HG02678 (cell line): ENCODE measurements around the gene FAM161B.
"Not testable (repeated sequence)": the region's sequence is repeated elsewhere in the genome, so short reads cannot be mapped to it uniquely, and the experiment has no call there.

Experiments used
- ATAC-seq: cut with Tn5 transposase; IDR thresholded peaks from one replicate; pipeline ENCODE4 v1.9.1; 2021; ENCODE audit warnings: mild to moderate bottlenecking, moderate library complexity; ENCODE audit not compliant: unreplicated experiment

FAM161B gene, protein sequence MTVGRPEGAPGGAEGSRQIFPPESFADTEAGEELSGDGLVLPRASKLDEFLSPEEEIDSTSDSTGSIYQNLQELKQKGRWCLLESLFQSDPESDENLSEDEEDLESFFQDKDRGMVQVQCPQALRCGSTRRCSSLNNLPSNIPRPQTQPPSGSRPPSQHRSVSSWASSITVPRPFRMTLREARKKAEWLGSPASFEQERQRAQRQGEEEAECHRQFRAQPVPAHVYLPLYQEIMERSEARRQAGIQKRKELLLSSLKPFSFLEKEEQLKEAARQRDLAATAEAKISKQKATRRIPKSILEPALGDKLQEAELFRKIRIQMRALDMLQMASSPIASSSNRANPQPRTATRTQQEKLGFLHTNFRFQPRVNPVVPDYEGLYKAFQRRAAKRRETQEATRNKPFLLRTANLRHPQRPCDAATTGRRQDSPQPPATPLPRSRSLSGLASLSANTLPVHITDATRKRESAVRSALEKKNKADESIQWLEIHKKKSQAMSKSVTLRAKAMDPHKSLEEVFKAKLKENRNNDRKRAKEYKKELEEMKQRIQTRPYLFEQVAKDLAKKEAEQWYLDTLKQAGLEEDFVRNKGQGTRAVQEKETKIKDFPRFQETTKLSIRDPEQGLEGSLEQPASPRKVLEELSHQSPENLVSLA

DNA sequence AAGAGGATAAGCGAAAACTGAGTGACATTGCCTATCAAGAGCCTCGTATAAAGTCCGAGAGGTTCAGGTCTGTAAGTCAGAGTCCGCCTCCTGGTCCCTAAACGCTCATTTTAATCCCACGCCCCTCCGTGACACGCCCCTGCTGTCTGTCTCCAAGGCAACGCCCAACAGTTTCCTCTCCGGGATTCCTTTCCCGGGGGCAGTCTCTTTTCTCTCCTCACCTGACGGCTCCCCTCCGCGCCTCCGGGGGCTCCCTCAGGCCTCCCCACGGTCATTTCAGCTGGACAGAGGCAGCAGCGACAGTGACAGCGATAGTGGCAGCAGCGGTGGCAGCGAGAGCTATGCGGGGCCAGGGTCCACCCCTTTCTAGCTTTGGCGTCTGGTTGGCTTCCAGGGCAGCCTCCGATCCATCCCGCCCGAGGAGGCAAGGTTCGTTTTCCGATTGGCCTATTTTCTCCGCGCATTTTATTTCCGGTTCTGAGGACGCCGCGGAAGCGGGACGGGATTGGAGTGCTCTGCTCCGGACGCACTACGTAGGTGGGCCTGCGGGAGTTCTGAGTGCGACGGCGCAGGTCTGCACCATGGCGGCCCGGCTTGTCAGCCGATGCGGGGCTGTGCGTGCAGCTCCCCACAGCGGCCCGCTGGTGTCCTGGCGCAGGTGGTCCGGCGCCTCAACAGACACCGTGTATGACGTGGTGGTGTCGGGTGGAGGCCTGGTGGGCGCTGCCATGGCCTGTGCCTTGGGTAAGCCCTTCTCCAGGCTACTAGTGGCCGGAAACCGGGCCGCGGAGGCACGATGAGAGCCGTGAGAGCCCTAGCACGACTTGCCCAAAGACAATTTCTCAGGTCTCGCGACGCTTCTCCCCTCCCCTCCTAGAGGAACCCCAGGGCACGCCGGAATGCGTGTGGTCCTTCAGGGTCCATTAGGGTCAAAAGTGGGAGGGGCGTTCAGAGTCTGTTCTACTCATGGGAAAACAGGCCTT is at the start of gene FAM161B, which contains the start of gene COQ6:
Gene FAM161B (minus strand): TSS at position 343 of the 983 bp plus-strand sequence. CDS start 68 bp downstream, at position 275.
Gene COQ6 (plus strand): TSS at position 551 of the 983 bp plus-strand sequence. CDS start 31 bp downstream, at position 582.
- ATAC-seq: peak; percentile 89

DNA sequence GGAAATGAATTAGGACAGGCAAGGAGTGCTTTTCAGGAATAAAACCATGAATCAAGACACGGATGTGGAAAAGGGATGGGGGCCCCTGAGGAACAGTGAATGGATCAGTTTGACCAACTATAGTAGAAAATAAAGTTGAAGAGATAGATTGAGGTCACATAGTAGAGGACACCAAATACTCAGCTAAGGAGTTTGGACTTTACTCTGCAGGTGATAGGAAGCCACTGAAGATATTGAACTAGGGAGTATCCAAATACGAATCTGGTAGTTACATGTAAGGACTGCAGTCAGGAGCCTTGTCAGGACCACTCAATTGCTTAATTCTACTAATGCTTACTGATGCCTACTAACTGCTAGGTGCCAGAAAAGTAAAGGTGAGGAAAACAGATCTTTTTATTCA is 48.8 kb upstream of the FAM161B start:
- no peak for ATAC-seq

DNA sequence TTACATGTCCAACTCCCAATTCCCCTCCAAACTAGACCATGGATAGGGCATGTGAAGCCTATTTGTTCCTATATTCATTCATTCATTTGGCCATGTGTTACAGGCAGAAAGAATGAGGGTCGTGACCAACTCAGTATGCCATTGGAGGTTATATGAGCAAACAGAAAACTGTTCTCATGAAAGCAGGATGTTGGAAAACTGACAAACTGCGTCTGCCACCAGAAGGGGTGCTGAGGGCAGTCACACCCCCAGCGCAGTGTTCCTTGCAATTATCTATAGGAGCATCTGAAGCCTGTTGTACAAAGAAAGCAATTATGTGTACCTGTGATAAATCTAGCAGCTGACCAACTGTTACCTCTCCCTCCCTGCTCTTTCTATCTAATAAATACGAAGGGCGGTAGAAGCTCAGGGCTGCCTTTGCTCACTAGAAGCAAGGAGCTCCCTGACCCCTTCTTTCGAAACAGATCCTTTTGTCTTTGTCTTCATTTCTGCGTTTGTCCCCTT is 48.1 kb upstream of the FAM161B start:
- no peak for ATAC-seq

DNA sequence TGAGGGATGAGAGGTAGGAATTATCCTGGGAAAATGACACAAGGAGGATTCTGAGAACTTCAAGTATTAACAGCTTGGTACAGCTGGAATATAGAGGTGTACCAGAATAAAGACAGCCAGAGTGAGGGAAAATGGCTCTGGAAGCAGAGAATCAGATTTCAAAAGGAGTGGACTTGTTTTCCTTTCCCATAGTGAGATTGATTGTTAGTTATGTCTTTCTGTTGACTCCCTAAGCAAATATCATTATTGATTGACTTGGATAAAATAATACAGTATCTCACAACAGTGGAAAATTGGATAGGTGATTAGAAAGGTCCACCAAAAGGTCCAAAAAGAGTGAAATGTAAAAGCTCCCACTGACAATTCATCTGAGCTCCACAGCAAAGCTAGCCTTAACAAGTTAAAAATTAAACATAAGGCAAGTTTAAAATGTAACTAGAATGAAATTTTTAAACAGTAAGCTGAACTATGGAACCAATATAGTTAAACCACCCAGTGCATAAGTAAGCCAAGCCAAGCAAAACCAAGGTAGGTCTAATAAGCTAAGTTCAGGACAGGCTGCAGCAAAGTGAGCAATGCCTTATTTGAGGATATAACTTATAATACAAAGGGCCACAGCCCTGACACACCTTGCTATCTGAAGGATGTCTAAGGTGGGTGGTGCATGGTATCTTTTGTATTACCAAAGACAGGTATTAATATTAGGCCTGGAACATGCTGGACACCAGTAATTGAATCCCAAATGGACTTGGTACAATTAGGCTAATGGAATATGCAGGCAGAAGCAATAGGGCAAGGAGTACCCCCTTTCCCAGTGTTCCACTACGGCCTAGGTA is 47.4 kb upstream of the FAM161B start:
- no peak for ATAC-seq

DNA sequence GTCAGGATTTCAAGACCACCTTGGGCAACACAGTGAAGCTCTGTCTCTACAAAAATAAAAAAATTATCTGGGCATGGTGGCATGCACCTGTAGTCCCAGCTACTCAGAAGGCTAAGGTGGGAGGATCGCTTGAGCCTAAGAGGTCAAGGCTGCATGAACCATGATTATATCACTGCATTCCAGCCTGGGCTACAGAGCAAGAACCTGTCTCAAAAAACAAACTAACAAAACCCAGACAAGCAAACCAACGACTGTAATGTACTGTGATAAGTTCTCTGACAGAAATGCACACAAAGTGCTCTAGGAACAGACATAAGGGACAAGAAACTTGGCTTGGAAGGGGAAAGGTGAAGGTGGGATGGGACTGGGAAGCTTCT is 46.8 kb upstream of the FAM161B start:
- ATAC-seq: no peak

DNA sequence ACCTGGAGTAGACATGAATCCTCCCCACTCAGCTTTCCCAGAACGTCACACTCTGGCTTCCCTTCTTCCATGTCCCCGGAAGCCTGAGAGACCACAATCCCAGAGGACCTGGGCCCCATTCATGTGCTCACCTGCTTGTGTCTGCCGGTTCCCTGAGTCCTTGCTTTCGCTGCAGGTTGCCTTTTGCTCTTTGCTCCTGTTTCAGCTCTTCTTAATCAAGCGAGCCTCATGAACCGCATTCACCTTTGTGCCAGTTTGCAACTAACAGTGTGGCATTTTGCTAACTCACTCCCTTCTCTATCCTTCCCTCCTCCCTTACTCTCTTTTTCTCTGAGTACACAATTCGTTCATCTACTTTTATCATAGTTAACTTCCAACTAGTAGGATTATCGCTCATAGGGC is 46.1 kb upstream of the FAM161B start:
- ATAC-seq: no peak

DNA sequence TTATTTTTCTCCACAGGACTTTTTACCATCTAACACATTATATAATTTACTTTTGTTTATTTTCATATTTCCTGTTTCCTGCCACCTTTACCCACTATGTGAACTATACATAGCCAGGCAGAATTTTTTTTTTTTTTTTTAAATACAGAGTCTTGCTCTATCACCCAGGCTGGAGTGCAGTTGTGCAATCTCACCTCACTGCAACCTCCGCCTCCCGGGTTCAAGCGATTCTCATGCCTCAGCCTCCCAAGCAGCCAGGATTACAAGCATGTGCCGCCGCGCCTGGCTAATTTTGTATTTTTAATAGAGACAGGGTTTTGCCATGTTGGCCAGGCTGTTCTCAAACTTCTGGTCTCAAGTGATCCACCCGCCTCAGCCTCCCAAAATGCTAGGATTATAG is 45.0 kb upstream of the FAM161B start:
- not testable (repeated sequence) for ATAC-seq

DNA sequence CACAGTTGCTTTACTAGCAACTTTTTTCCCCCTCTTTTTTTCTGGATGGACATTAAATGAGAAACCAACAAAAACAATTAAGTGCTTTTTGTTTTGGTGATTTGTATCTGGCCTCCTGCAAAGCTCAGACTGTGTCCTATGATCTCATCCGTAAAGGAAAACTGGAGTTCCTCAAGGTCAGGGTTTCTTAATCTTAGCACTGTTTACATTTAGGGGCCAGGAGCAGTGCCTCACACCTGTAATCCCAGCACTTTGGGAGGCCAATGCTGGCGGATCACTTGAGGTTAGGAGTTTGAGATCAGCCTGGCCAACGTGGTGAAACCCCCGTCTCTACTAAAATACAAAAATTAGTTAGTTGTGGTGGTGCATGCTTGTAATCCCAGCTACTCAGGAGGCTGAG is 41.2 kb upstream of the FAM161B start:
- ATAC-seq: no peak

DNA sequence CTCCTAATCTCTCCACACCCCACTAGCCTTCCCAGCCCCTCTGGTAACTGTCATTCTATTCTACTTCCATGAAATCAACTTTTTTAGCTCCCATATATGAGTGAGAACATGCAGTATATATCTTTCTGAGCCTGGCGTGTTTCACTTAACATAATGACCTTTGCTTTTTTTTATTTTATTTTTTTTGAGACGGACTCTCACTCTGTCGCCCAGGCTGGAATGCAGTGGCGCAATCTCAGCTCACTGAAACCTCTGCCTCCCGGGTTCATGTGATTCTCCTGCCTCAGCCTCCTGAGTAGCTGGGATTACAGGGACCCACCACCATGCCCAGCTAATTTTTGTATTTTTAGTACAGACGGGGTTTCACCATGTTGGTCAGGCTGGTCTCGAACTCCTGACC is 38.8 kb upstream of the FAM161B start:
- not testable (repeated sequence) for ATAC-seq

DNA sequence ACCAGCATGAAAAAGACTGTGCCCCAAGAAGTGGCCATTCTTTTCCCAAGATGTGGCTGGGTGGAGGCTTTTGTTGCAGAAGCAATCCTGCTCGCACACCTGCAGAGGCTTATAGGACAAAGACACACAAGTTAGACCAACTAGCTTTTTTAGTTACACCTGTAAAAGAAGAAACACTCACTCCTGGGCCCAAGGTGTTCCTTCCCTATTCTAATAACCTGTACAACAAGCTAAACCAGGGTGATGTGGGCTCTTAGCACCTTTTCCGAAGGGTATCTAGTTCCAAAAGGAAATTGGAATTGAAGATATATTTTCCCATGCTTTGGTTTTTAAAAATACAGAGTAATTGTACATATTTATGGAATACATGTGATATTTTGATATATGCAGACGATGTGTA is 38.2 kb upstream of the FAM161B start:
- no peak for ATAC-seq

DNA sequence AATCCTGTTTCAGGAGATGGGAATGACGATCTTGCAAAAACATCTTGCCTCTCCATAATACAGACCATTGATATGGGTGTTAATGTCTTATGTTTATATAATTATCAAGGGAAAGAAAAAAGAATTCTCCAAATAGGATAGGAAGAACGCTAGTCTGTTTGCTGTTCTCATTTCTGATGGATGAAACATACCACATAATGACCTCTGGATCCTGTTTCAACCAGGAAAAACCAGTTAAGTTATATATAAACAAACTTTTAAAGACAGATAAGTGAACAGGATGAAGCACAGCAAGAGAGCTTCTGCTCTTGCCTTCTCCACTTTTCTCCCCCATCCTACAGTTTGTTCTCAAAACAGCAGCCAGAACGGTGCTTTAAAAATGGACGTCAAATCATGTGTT is 28.0 kb upstream of the FAM161B start:
- no peak for ATAC-seq

DNA sequence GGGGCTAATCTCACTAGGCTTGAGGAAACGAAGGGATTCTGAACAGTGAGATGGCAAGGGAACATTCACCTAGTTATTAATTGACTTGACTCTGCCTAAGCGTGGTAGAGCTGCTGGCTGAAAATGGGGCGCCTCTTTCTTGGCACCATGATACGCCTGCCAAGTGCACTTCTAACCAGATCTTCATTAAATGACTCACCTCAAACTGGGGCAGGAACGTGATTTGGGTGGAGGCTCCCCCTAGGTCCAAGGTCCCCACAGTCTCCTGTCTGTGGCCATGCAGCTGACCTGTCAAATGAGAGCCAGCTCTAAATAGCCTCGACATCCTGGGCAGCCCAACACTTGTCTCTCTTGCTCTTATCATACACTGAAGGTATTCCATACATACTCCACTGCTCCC is 26.2 kb upstream of the FAM161B start:
- ATAC-seq: no peak

DNA sequence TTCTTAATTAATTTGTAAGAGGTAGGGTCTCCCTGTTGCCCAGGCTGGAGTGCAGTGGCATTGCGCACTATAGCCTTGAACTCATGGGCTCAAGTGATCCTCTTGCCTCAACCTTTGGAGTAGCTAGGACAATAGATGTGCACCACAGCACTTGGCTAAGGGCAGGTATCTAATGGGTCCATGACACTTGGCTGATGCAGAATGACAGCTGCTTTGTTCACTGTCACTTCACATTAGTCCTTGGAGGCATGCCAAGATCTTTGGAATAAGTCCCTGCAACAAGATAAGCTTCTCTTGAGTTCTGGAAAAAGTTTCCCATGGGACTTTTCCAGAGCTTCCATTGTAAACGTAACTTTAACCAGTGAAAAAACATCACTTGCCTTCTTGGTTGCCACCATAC is 23.6 kb upstream of the FAM161B start:
- ATAC-seq: no peak

DNA sequence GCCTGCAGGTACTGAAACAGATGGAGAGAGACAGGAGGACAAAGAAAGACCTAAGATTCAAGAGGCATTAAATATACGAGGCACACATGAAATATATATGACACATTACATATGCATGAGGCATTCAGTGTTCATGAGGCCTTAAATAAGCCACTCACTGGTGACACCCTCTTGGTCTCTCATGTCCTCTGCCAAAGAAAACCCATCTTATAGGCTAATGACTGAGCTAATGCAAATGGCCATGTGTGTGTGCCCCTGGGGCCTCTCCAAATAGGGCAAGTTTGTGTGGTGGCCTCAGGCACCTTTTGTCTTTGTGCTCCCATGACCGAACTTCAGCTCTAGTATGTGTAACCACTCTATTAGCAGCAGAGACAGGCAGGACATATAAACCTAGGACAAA is 19.0 kb upstream of the FAM161B start:
- ATAC-seq: no peak

DNA sequence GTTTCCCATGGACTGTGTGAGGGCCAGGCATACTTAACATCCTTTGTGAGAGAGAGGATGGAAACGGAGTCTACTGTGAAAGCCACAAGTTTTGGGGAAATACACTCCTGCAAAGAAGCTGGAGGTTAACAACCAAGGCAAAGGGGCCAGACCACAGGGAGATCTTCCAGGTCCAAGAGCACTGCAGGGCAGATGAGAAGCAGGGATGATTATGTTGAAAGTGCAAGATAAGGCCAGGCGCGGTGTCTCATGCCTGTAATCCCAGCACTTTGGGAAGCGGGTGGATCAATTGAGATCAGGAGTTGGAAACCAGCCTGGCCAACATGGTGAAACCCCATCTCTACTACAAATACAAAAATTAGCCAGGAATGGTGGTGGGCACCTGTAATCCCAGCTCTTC is 15.3 kb upstream of the FAM161B start:
- ATAC-seq: no peak

DNA sequence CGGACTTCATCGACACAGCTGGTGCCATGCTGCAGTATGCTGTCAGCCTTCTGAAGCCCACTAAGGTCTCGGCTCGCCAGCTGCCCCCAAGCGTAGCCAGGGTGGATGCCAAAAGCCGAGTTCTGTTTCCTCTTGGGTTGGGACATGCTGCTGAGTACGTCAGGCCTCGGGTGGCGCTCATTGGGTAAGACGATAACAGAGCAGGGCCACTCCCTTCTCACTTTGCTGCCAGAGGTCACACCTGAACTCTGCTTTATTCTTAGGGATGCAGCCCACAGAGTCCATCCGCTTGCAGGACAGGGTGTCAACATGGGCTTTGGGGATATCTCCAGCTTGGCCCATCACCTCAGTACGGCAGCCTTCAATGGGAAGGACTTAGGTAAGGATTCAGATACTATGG is 11.3 kb upstream of the FAM161B start:
- no peak for ATAC-seq

DNA sequence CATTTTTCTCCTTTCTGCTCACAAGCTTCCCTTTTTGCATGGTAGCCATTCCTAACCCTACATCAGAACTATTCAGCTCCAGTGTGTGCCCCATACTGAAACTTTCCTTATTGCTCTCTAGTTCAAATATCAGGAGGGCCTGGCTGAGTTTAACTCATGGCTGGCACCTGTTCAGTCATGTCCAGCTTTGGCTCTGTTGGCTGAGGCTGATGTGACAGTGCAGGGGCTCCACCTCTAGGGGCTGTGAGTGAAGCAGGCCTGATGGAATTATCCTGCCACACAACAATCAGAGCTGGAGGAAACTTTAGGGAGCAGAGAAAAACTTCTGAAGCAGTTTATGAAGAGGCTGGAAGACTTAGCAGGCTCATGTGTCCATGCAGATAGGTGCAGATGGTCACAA is 8.7 kb upstream of the FAM161B start:
- no peak for ATAC-seq

DNA sequence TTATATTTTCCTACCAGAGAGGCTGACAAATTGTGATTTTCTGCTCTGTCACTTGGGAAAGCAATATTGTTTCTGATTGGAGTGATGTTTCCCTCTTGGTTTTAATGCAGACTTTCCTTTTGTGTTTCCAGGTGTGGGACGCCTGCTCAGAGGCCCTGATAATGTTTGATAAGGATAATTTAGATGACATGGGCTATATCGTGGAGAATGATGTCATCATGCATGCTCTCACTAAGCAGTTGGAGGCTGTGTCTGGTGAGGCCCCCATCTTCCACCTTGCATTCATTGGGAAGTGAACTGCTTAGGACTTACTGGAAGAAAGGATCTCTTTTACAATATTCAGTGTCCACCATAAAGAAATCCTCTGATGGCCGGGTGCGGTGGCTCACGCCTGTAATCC is 5.8 kb upstream of the FAM161B start:
- ATAC-seq: no peak

DNA sequence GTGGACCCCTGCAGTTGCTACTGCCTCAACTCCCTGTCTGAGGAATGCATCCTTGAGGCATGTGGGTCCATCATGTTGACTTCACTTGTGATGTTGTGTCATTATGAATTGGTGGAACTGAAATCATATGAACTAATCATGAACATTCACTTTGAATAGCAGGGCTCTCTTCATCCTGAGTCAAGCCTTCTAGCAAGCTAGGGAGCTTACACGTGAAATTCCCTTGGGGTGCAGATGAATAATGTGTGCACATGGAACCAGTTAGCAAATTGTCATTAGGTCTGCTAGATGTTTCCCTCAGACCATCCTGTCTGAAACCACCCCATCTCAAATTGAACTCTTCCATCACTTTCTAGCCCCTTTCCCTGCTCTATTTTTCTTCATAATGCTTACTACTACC is 3.8 kb upstream of the FAM161B start:
- ATAC-seq: no peak

DNA sequence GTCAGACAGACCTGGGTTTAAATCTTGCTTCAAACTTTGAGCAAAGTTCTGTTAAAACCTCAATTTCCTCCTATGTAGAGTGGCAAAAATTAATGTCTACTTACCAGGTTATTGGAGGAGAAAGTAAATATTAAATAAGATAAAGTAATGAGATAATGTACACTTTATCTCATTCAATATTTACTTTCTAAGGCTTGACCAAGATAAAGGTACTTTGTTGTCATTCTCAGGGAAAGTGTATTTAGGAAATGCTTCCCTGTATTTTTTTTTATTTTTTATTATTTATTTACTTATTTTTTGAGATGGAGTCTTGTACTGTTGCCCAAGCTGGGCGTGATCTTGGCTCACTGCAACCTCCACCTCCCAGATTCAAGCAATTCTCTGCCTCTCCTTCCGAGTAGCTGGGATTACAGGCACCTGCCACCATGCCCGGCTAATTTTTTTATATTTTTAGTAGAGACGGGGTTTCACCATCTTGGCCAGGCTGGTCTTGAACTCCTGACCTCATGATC is 4.7 kb downstream of the FAM161B start:
- ATAC-seq: no peak
